ENCODE results near the gene LDB1.

The LDB1 gene

GRCh38 chr10:102111276-102111675 is 8.9 kb downstream of the LDB1 start:
- Mint-ChIP-seq H3K27ac (no peak overlapping the region), H3K27me3 (ENCODE audit: low read depth) (no peaks in the 10 kb centered on the region), H3K4me3 (no peak overlapping the region), H3K9me3 (no peaks in the 10 kb centered on the region), H3K4me1 (ENCODE audit: low read depth) (peaks cover 34% of the 10 kb centered on the region), H3K36me3 (ENCODE audit: low read depth) (peaks cover 36% of the 10 kb centered on the region)

GRCh38 chr10:102109166-102110116 is 10.7 kb downstream of the LDB1 start:
- H3K27ac Mint-ChIP-seq, result no peak overlapping the region
- peaks cover 35% of the 10 kb centered on the region for H3K4me1 Mint-ChIP-seq (ENCODE audit: low read depth)
- no peaks in the 10 kb centered on the region for H3K9me3 Mint-ChIP-seq
- H3K36me3 Mint-ChIP-seq (ENCODE audit: low read depth), result peaks cover 41% of the 10 kb centered on the region
- no peak overlapping the region for H3K4me3 Mint-ChIP-seq
- no peaks in the 10 kb centered on the region for H3K27me3 Mint-ChIP-seq (ENCODE audit: low read depth)

GRCh38 chr10:102106998-102107397 is 13.2 kb downstream of the LDB1 start:
- peaks cover 20% of the 10 kb centered on the region for H3K4me1 Mint-ChIP-seq (ENCODE audit: low read depth)
- H3K36me3 Mint-ChIP-seq (ENCODE audit: low read depth), result peaks cover 37% of the 10 kb centered on the region
- no peaks in the 10 kb centered on the region for H3K9me3 Mint-ChIP-seq
- no peak overlapping the region for H3K27ac Mint-ChIP-seq
- no peaks in the 10 kb centered on the region for H3K27me3 Mint-ChIP-seq (ENCODE audit: low read depth)
- H3K4me3 Mint-ChIP-seq, result no peak overlapping the region

- Mint-ChIP-seq H3K27me3 (ENCODE audit: low read depth) (no peaks in the 10 kb centered on the region), H3K4me1 (ENCODE audit: low read depth) (peaks cover 11% of the 10 kb centered on the region), H3K27ac (no peak overlapping the region), H3K36me3 (ENCODE audit: low read depth) (peaks cover 14% of the 10 kb centered on the region), H3K4me3 (no peak overlapping the region), H3K9me3 (no peaks in the 10 kb centered on the region)
Observed at GRCh38 chr10:102102421-102102820, 17.7 kb downstream of the LDB1 start.

GRCh38 chr10:102101152-102101551 is 19.0 kb downstream of the LDB1 start:
- peaks cover 14% of the 10 kb centered on the region for H3K36me3 Mint-ChIP-seq (ENCODE audit: low read depth)
- H3K27ac Mint-ChIP-seq, result no peak overlapping the region
- H3K4me1 Mint-ChIP-seq (ENCODE audit: low read depth), result peaks cover 10% of the 10 kb centered on the region
- H3K4me3 Mint-ChIP-seq, result no peak overlapping the region
- H3K27me3 Mint-ChIP-seq (ENCODE audit: low read depth), result no peaks in the 10 kb centered on the region
- no peaks in the 10 kb centered on the region for H3K9me3 Mint-ChIP-seq

- Mint-ChIP-seq H3K4me1 (ENCODE audit: low read depth) (no peaks in the 10 kb centered on the region), H3K4me3 (no peak overlapping the region), H3K27ac (no peak overlapping the region), H3K9me3 (no peaks in the 10 kb centered on the region), H3K27me3 (ENCODE audit: low read depth) (no peaks in the 10 kb centered on the region), H3K36me3 (ENCODE audit: low read depth) (peaks cover 8% of the 10 kb centered on the region)
Observed at GRCh38 chr10:102096449-102096848, 23.7 kb downstream of the LDB1 start.

- Mint-ChIP-seq H3K9me3 (no peaks in the 10 kb centered on the region), H3K27ac (no peak overlapping the region), H3K36me3 (ENCODE audit: low read depth) (no peaks in the 10 kb centered on the region), H3K4me1 (ENCODE audit: low read depth) (no peaks in the 10 kb centered on the region), H3K27me3 (ENCODE audit: low read depth) (no peaks in the 10 kb centered on the region), H3K4me3 (no peak overlapping the region)
Observed at GRCh38 chr10:102090772-102091171, 29.4 kb downstream of the LDB1 start.

GRCh38 chr10:102086196-102086595 is 34.0 kb downstream of the LDB1 start:
- Mint-ChIP-seq H3K27ac (no peak overlapping the region), H3K9me3 (no peaks in the 10 kb centered on the region), H3K4me1 (ENCODE audit: low read depth) (no peaks in the 10 kb centered on the region), H3K27me3 (ENCODE audit: low read depth) (no peaks in the 10 kb centered on the region), H3K36me3 (ENCODE audit: low read depth) (no peaks in the 10 kb centered on the region), H3K4me3 (no peak overlapping the region)

- H3K9me3 Mint-ChIP-seq, result no peaks in the 10 kb centered on the region
- no peak overlapping the region for H3K4me3 Mint-ChIP-seq
- no peak overlapping the region for H3K27ac Mint-ChIP-seq
- no peaks in the 10 kb centered on the region for H3K36me3 Mint-ChIP-seq (ENCODE audit: low read depth)
- H3K4me1 Mint-ChIP-seq (ENCODE audit: low read depth), result no peaks in the 10 kb centered on the region
- H3K27me3 Mint-ChIP-seq (ENCODE audit: low read depth), result no peaks in the 10 kb centered on the region
Observed at GRCh38 chr10:102085336-102085735, 34.8 kb downstream of the LDB1 start.

GRCh38 chr10:102083541-102083940 is 36.6 kb downstream of the LDB1 start:
- no peak overlapping the region for H3K27ac Mint-ChIP-seq
- no peaks in the 10 kb centered on the region for H3K9me3 Mint-ChIP-seq
- H3K4me1 Mint-ChIP-seq (ENCODE audit: low read depth), result no peaks in the 10 kb centered on the region
- H3K4me3 Mint-ChIP-seq, result no peak overlapping the region
- no peaks in the 10 kb centered on the region for H3K36me3 Mint-ChIP-seq (ENCODE audit: low read depth)
- no peaks in the 10 kb centered on the region for H3K27me3 Mint-ChIP-seq (ENCODE audit: low read depth)

- peaks cover 7% of the 10 kb centered on the region for H3K36me3 Mint-ChIP-seq (ENCODE audit: low read depth)
- H3K27ac Mint-ChIP-seq, result no peak overlapping the region
- H3K4me1 Mint-ChIP-seq (ENCODE audit: low read depth), result peaks cover 5% of the 10 kb centered on the region
- H3K4me3 Mint-ChIP-seq, result no peak overlapping the region
- no peaks in the 10 kb centered on the region for H3K27me3 Mint-ChIP-seq (ENCODE audit: low read depth)
- H3K9me3 Mint-ChIP-seq, result no peaks in the 10 kb centered on the region
Observed at GRCh38 chr10:102072673-102073527, 47.3 kb downstream of the LDB1 start.

GRCh38 chr10:102069071-102069470 is 51.1 kb downstream of the LDB1 start:
- no peak overlapping the region for H3K27ac Mint-ChIP-seq
- peaks cover 23% of the 10 kb centered on the region for H3K4me1 Mint-ChIP-seq (ENCODE audit: low read depth)
- no peak overlapping the region for H3K4me3 Mint-ChIP-seq
- H3K9me3 Mint-ChIP-seq, result no peaks in the 10 kb centered on the region
- no peaks in the 10 kb centered on the region for H3K27me3 Mint-ChIP-seq (ENCODE audit: low read depth)
- H3K36me3 Mint-ChIP-seq (ENCODE audit: low read depth), result peaks cover 7% of the 10 kb centered on the region

- peaks cover 7% of the 10 kb centered on the region for H3K36me3 Mint-ChIP-seq (ENCODE audit: low read depth)
- no peaks in the 10 kb centered on the region for H3K9me3 Mint-ChIP-seq
- H3K27me3 Mint-ChIP-seq (ENCODE audit: low read depth), result no peaks in the 10 kb centered on the region
- peaks cover 25% of the 10 kb centered on the region for H3K4me1 Mint-ChIP-seq (ENCODE audit: low read depth)
- no peak overlapping the region for H3K4me3 Mint-ChIP-seq
- no peak overlapping the region for H3K27ac Mint-ChIP-seq
Observed at GRCh38 chr10:102068216-102068615, 52.0 kb downstream of the LDB1 start.

GRCh38 chr10:102067091-102067916 is 52.9 kb downstream of the LDB1 start:
- Mint-ChIP-seq H3K9me3 (no peaks in the 10 kb centered on the region), H3K27me3 (ENCODE audit: low read depth) (no peaks in the 10 kb centered on the region), H3K4me3 (peak overlapping the region; percentile 51), H3K4me1 (ENCODE audit: low read depth) (peaks cover 26% of the 10 kb centered on the region), H3K27ac (peak overlapping the region; percentile 57), H3K36me3 (ENCODE audit: low read depth) (peaks cover 4% of the 10 kb centered on the region)

Data from T-helper 1 cell treated with Interleukin-12 subunit alpha and Interleukin-12 subunit beta and Interleukin-4 antibody, amounts not matched to agents 30 μg/mL and 1 μg/mL, for 36 hours (primary cell).